Activated naive CD4-positive, alpha-beta T cell treated with anti-CD3 and anti-CD28 coated beads, Interleukin-2, amount 50 U/mL, for 72 hours (primary cell): ENCODE measurements around the gene LTC4S. TPM values are rescaled to one million over a fixed set of nuclear protein-coding genes. Genes with fewer than 3 reads are reported as not detected.
A peak's percentile ranks its signal among the peaks of the same experiment; 100 is the strongest.

Source experiments
- ATAC-seq, 2 donors: fragments of 150-1000 bp; cut with Tn5 transposase; 2 replicates each; pipeline ENCODE4 v1.10.0; 2021; ENCODE audit warnings: mild to moderate bottlenecking in 2 of 2, moderate library complexity in 2 of 2
- DNase-seq, 2 donors: peaks; one replicate each; pipeline ENCODE4 v3.0.0; 2021 to 2022; ENCODE audit warnings: low spot score in 2 of 2
- H3K27ac Mint-ChIP-seq, 2 donors: one replicate each; pipeline ENCODE4 v1.8.0; 2022; ENCODE audit warnings: mild to moderate bottlenecking in 2 of 2, mixed read lengths in 2 of 2
- H3K36me3 Mint-ChIP-seq, 2 donors: one replicate each; pipeline ENCODE4 v1.8.0; 2022; ENCODE audit warnings: mixed read lengths in 2 of 2
- H3K9me3 Mint-ChIP-seq, 2 donors: one replicate each; pipeline ENCODE4 v1.8.0; 2022; ENCODE audit warnings: mixed read lengths in 2 of 2
- total RNA-seq, 2 donors: library from RNA; stranded (reverse); gene quantifications; one replicate each; pipeline ENCODE4 v1.2.3, GENCODE V29; 2022

The LTC4S gene
- total RNA-seq, 2 donors from 2014 or later = 0.52 to 1.1 TPM

GRCh38 chr5:179839328-179840256 is 45.8 kb downstream of the LTC4S start:
- DNase-seq (no peak), ATAC-seq (no peak)
- Mint-ChIP-seq H3K27ac (peak overlapping the region; percentile 44 to 84), H3K9me3 (no peaks in the 10 kb centered on the region), H3K36me3 (peaks cover 16 to 21% of the 10 kb centered on the region in 2 donors)

GRCh38 chr5:179840321-179840720 is 46.5 kb downstream of the LTC4S start:
- DNase-seq (no peak), ATAC-seq (no peak)
- H3K27ac Mint-ChIP-seq = peak overlapping the region; percentile 65 to 84
- H3K36me3 Mint-ChIP-seq = peaks cover 22 to 25% of the 10 kb centered on the region in 2 donors
- H3K9me3 Mint-ChIP-seq = peaks cover 0 to 5% of the 10 kb centered on the region in 2 donors

- DNase-seq = no peak
- no peak for ATAC-seq
- H3K27ac Mint-ChIP-seq = peak overlapping the region in 1 of 2 donors; percentile 84
- peaks cover 0 to 5% of the 10 kb centered on the region in 2 donors for H3K9me3 Mint-ChIP-seq
- H3K36me3 Mint-ChIP-seq = peaks cover 22% of the 10 kb centered on the region in 2 donors
Measured at GRCh38 chr5:179840766-179841165, 47.0 kb downstream of the LTC4S start.

- H3K9me3 Mint-ChIP-seq = peaks cover 0 to 5% of the 10 kb centered on the region in 2 donors
- peak overlapping the region in 1 of 2 donors; percentile 68 for H3K27ac Mint-ChIP-seq
- no peak for DNase-seq
- no peak for ATAC-seq
- peaks cover 14 to 22% of the 10 kb centered on the region in 2 donors for H3K36me3 Mint-ChIP-seq
Measured at GRCh38 chr5:179841621-179842020, 47.8 kb downstream of the LTC4S start.

Other genes with a start within 250 kb of the LTC4S start
- 10 to 100 TPM; 30.7 to 60.9 TPM for gene RUFY1, start 243.4 kb upstream of the LTC4S start, total RNA-seq
- gene HNRNPH1, start 170.3 kb upstream of the LTC4S start, total RNA-seq = 100 to 1,000 TPM; 925 to 947 TPM
- gene CBY3, start 113.0 kb upstream of the LTC4S start, total RNA-seq = not detected
- gene CANX, start 95.0 kb upstream of the LTC4S start, total RNA-seq = 100 to 1,000 TPM; 417 to 484 TPM
- 10 to 100 TPM; 25.3 to 29.6 TPM for gene MAML1, start 61.2 kb upstream of the LTC4S start, total RNA-seq
- 10 to 100 TPM; 23.7 to 87.6 TPM for gene MGAT4B, start 12.9 kb downstream of the LTC4S start, total RNA-seq
- 100 to 1,000 TPM; 120 to 163 TPM for gene SQSTM1, start 26.9 kb downstream of the LTC4S start, total RNA-seq
- gene MRNIP, start 64.8 kb downstream of the LTC4S start, total RNA-seq = 10 to 100 TPM; 15.0 to 25.1 TPM
- gene TBC1D9B, start 113.9 kb downstream of the LTC4S start, total RNA-seq = 100 to 1,000 TPM in 1 of 2 donors, 10 to 100 TPM in 1; 21.2 to 153 TPM